ENCODE measurements around the gene KRTAP20-4.

KRTAP20-4 gene

DNA sequence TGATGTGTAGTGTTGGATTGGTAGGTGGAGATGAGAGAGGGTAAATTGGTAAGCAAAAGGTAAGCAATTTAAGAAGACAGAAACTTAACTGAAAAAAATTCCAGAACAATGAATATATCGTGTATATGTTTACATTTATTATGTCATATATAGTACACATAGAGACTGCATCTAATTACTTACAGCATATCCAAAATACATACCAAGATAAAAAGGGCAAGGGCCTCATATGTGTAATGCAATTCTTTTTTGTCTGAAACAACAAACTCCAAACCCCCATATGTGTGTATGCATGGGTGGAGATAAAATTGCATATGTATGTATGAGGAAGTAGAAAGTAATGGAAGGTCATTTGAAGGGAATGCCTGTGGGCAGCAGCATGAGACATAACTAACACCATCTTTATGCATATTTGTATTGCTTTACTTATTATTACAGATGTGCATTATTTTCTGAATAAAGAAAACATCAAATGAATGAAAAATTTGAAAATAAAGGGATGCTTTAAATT lies 26.5 kb downstream of the KRTAP20-4 start:
- H4K20me1 ChIP-seq (ENCODE audit: insufficient read depth, low read length) = no peaks in the 10 kb centered on the region
- H3K9ac ChIP-seq (ENCODE audit: low read length) = no peak overlapping the region
- no peaks in the 10 kb centered on the region for H3K36me3 ChIP-seq (ENCODE audit: insufficient read depth, low read length)
- no peak overlapping the region for H3K4me3 ChIP-seq (ENCODE audit: low read depth, low read length, poor library complexity, severe bottlenecking)
- H3K4me2 ChIP-seq (ENCODE audit: low read length) = no peak overlapping the region
- H3K9me2 ChIP-seq (ENCODE audit: low read depth, low read length) = no peaks in the 10 kb centered on the region
- no peaks in the 10 kb centered on the region for H3K9me3 ChIP-seq (ENCODE audit: low read length)
- H3K79me2 ChIP-seq (ENCODE audit: insufficient read depth, low read length) = no peaks in the 10 kb centered on the region
- no peak overlapping the region for H2AFZ ChIP-seq (ENCODE audit: low read length)
- no peak for TF ChIP-seq EZH2 (IDR thresholded peaks at IDR 0.05; ENCODE audit: borderline replicate concordance, low read length)
- TF ChIP-seq, protein P1, sequence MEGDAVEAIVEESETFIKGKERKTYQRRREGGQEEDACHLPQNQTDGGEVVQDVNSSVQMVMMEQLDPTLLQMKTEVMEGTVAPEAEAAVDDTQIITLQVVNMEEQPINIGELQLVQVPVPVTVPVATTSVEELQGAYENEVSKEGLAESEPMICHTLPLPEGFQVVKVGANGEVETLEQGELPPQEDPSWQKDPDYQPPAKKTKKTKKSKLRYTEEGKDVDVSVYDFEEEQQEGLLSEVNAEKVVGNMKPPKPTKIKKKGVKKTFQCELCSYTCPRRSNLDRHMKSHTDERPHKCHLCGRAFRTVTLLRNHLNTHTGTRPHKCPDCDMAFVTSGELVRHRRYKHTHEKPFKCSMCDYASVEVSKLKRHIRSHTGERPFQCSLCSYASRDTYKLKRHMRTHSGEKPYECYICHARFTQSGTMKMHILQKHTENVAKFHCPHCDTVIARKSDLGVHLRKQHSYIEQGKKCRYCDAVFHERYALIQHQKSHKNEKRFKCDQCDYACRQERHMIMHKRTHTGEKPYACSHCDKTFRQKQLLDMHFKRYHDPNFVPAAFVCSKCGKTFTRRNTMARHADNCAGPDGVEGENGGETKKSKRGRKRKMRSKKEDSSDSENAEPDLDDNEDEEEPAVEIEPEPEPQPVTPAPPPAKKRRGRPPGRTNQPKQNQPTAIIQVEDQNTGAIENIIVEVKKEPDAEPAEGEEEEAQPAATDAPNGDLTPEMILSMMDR (IDR thresholded peaks at IDR 0.05; ENCODE audit: low read length) = no peak
- no peaks in the 10 kb centered on the region for H3F3A ChIP-seq (ENCODE audit: insufficient read depth, low read length)
- no peak overlapping the region for H3K27ac ChIP-seq (ENCODE audit: low read depth, low read length, poor library complexity, severe bottlenecking)
- H3K4me1 ChIP-seq (ENCODE audit: insufficient read depth, low read length, severe bottlenecking) = no peaks in the 10 kb centered on the region
- no peaks in the 10 kb centered on the region for H3K27me3 ChIP-seq (ENCODE audit: insufficient read depth, low read length)

DNA sequence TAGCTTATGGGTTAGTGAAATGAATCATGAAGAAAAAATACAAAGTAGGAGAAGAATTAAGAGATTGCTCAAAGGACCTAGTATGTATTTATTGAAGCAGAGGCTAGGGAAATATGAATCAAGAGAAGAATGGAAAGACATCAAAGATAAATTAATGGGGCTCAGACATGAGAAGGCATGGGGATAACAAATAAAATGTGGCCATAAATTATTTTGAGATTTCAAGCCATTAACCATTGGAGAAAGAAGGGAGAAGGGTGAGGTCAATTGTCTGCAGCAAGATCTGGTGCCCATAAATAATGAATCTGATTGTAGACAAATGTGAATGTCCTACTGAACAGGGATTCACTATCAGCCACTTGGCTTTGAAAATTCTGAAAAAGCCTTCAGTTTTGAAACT lies 32.5 kb downstream of the KRTAP20-4 start:
- Histone ChIP-seq H3K27ac (ENCODE audit: low read depth, low read length, poor library complexity, severe bottlenecking) (no peak overlapping the region), H3K9me2 (ENCODE audit: low read depth, low read length) (no peaks in the 10 kb centered on the region), H2AFZ (ENCODE audit: low read length) (no peak overlapping the region), H3F3A (ENCODE audit: insufficient read depth, low read length) (no peaks in the 10 kb centered on the region), H3K4me3 (ENCODE audit: low read depth, low read length, poor library complexity, severe bottlenecking) (no peak overlapping the region), H3K9me3 (ENCODE audit: low read length) (no peaks in the 10 kb centered on the region), H3K9ac (ENCODE audit: low read length) (no peak overlapping the region), H3K79me2 (ENCODE audit: insufficient read depth, low read length) (no peaks in the 10 kb centered on the region), H3K4me2 (ENCODE audit: low read length) (no peak overlapping the region), H3K4me1 (ENCODE audit: insufficient read depth, low read length, severe bottlenecking) (no peaks in the 10 kb centered on the region), H3K36me3 (ENCODE audit: insufficient read depth, low read length) (no peaks in the 10 kb centered on the region), H4K20me1 (ENCODE audit: insufficient read depth, low read length) (no peaks in the 10 kb centered on the region), H3K27me3 (ENCODE audit: insufficient read depth, low read length) (no peaks in the 10 kb centered on the region)
- TF ChIP-seq, protein P1 (IDR thresholded peaks at IDR 0.05; ENCODE audit: low read length) = no peak
- TF ChIP-seq EZH2 (IDR thresholded peaks at IDR 0.05; ENCODE audit: borderline replicate concordance, low read length) = no peak

DNA sequence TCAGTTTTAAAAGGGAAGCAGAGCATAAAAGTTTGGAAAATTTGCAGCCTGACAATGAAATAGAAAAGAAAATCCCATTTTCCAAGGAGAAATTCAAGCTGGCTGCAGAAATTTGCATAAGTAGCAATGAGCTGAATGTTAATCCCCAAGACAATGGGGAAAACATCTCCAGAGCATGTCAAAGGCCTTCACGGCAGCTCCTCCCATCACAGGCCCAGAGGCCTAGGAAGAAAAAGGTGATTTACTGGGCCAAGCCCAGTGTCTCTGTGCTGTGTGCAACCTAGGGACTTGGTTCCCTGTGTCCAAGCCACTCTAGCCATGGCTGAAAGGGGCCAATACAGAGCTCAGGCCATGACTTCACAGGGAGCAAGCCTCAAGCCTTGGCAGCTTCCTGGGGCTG lies 48.3 kb downstream of the KRTAP20-4 start:
- no peaks in the 10 kb centered on the region for H4K20me1 ChIP-seq (ENCODE audit: insufficient read depth, low read length)
- no peak for TF ChIP-seq EZH2 (IDR thresholded peaks at IDR 0.05; ENCODE audit: borderline replicate concordance, low read length)
- TF ChIP-seq, protein P1 (IDR thresholded peaks at IDR 0.05; ENCODE audit: low read length) = no peak
- H3K27me3 ChIP-seq (ENCODE audit: insufficient read depth, low read length) = no peaks in the 10 kb centered on the region
- H3K36me3 ChIP-seq (ENCODE audit: insufficient read depth, low read length) = no peaks in the 10 kb centered on the region
- no peak overlapping the region for H3K27ac ChIP-seq (ENCODE audit: low read depth, low read length, poor library complexity, severe bottlenecking)
- H3K79me2 ChIP-seq (ENCODE audit: insufficient read depth, low read length) = no peaks in the 10 kb centered on the region
- H3K4me3 ChIP-seq (ENCODE audit: low read depth, low read length, poor library complexity, severe bottlenecking) = no peak overlapping the region
- H3K9ac ChIP-seq (ENCODE audit: low read length) = no peak overlapping the region
- no peaks in the 10 kb centered on the region for H3F3A ChIP-seq (ENCODE audit: insufficient read depth, low read length)
- no peak overlapping the region for H3K4me2 ChIP-seq (ENCODE audit: low read length)
- H3K9me3 ChIP-seq (ENCODE audit: low read length) = no peaks in the 10 kb centered on the region
- H2AFZ ChIP-seq (ENCODE audit: low read length) = no peak overlapping the region
- no peaks in the 10 kb centered on the region for H3K4me1 ChIP-seq (ENCODE audit: insufficient read depth, low read length, severe bottlenecking)
- H3K9me2 ChIP-seq (ENCODE audit: low read depth, low read length) = no peaks in the 10 kb centered on the region
